Panc1 (cell line): ENCODE results near the gene NUFIP1. TPM values are rescaled to one million over a fixed set of nuclear protein-coding genes. Genes with fewer than 3 reads are reported as not detected.
A peak's percentile ranks its signal among the peaks of the same experiment; 100 is the strongest.

ENCODE experiments used
- ATAC-seq: fragments of 200-7000 bp; cut with Tn5 transposase; 2 replicates; pipeline ENCODE4 v1.9.1; 2020; ENCODE audit warnings: mild to moderate bottlenecking, moderate library complexity
- BruUV-seq: library from RNA; stranded (reverse); fragments of 400-500 nt; replicated peaks from 2 replicates; lab custom pipeline; 2021; lab: Mats Ljungman, UMichigan
- CTCF ChIA-PET: fragments of 300-600 bp; sonication (Branson Sonifier 250); formaldehyde crosslinking; loops from one replicate; lab custom pipeline; 2022; ENCODE audit warnings: antibody characterized with exemption; lab: Charles Lee
- POLR2A ChIA-PET: fragments of 300-600 bp; sonication (Branson Sonifier 250); formaldehyde crosslinking; loops from one replicate; lab custom pipeline; 2022; ENCODE audit warnings: antibody characterized with exemption; lab: Charles Lee
- DNase-seq: peaks from one replicate; pipeline ENCODE4 v3.0.0-alpha.2; 2010; ENCODE audit warnings: low read depth, low spot score
- H3K27ac ChIP-seq: 2 replicates; pipeline ENCODE4 v1.5.1; 2011; ENCODE audit warnings: mild to moderate bottlenecking, low read length, inconsistent platforms
- H3K27me3 ChIP-seq: fragments of 200-500 bp; sonication (Bioruptor generic); 2 replicates; pipeline ENCODE4 v1.6.0; 2014; ENCODE audit warnings: low read length, inconsistent platforms; ENCODE audit not compliant: control insufficient read depth, insufficient read depth
- H3K36me3 ChIP-seq: fragments of 200-500 bp; sonication (Bioruptor generic); 2 replicates; pipeline ENCODE4 v1.5.1; 2014; ENCODE audit warnings: inconsistent platforms, mild to moderate bottlenecking, low read length, moderate library complexity; ENCODE audit not compliant: control insufficient read depth, insufficient read depth
- H3K4me1 ChIP-seq: 2 replicates; pipeline ENCODE4 v1.5.1; 2011; ENCODE audit warnings: inconsistent platforms, mild to moderate bottlenecking, low read length, moderate library complexity; ENCODE audit not compliant: control insufficient read depth, insufficient read depth
- H3K4me3 ChIP-seq, 2 experiments: 2 replicates each; pipeline ENCODE4 v1.5.1; 2011 to 2012; ENCODE audit warnings: low read depth in 2 of 2, low read length in 2 of 2, mild to moderate bottlenecking in 2 of 2, inconsistent platforms in 1 of 2, moderate library complexity in 1 of 2
- H3K9me3 ChIP-seq: fragments of 200-500 bp; sonication (Bioruptor generic); 2 replicates; pipeline ENCODE4 v1.5.1; 2014; ENCODE audit warnings: low read depth, mild to moderate bottlenecking, inconsistent platforms, low read length, moderate library complexity; ENCODE audit not compliant: control insufficient read depth, insufficient read depth
- CTCF ChIP-seq: fragments of 450-650 bp; IDR thresholded peaks from 2 replicates; pipeline ENCODE4 v1.5.1; 2017; ENCODE audit warnings: mild to moderate bottlenecking
- POLR2AphosphoS5 ChIP-seq: IDR thresholded peaks from 2 replicates; pipeline ENCODE4 v1.6.1; 2012; ENCODE audit warnings: mild to moderate bottlenecking, low read depth, low read length, moderate library complexity
- SIN3A ChIP-seq: IDR thresholded peaks from 2 replicates; pipeline ENCODE4 v1.6.1; 2012; ENCODE audit warnings: low read depth, mild to moderate bottlenecking, low read length, moderate library complexity, borderline replicate concordance; ENCODE audit not compliant: insufficient read depth
- TCF7L2 ChIP-seq: IDR thresholded peaks from 2 replicates; pipeline ENCODE4 v1.6.1; 2011; ENCODE audit warnings: mild to moderate bottlenecking, low read depth, low read length, inconsistent platforms
- in situ Hi-C: cut with HindIII; loops from 2 replicates; pipeline ENCODE4 v1.10.0; 2016; ENCODE audit warnings: low sequenced_read_pairs, low pct_unique_long_range_greater_than_20kb
- intact Hi-C: fragments of 100-400 bp; cut with micrococcal nuclease; formaldehyde crosslinking; loops from one replicate; pipeline ENCODE4 v1.10.0; 2022; ENCODE audit not compliant: unreplicated experiment
- total RNA-seq: library from RNA; stranded (reverse); gene quantifications from one replicate; pipeline ENCODE4 v1.2.1, GENCODE V29; 2021; ENCODE audit not compliant: unreplicated experiment
- TF ChIP-seq, protein P1 (sequence below), 2 experiments: IDR thresholded peaks; 2 replicates each; pipeline ENCODE4 v1.6.1; 2011 to 2012; ENCODE audit warnings: low read depth in 2 of 2, control low read depth in 1 of 2, low read length in 1 of 2, mild to moderate bottlenecking in 1 of 2, moderate library complexity in 1 of 2; ENCODE audit not compliant: insufficient read depth in 1 of 2

Gene NUFIP1
- total RNA-seq, 1 experiment from 2014 or later, result 6.6 TPM

GRCh38 chr13:44918326-44919103, 70.8 kb downstream of the NUFIP1 start:
- peak; percentile 82 for DNase-seq

GRCh38 chr13:44917589-44918325, 71.5 kb downstream of the NUFIP1 start:
- peak; percentile 91 for ATAC-seq
- in situ Hi-C loops, result no loop called here
- Histone ChIP-seq H3K9me3 (no peaks in the 10 kb centered on the region), H3K4me3 (peak overlapping the region; percentile 57 to 81), H3K36me3 (no peaks in the 10 kb centered on the region), H3K27me3 (no peaks in the 10 kb centered on the region), H3K27ac (peak overlapping the region; percentile 96), H3K4me1 (no peaks in the 10 kb centered on the region)
- peak; percentile 93 for DNase-seq
- ChIA-PET POLR2A (no interaction called here), CTCF (interaction anchor here (0.6 kb wide), 2 partner anchors 743 to 1916 kb away, joined by 3 to 4 read pairs; no protein-coding TSS in a partner anchor)
- BruUV-seq, result no TSS peak
- intact Hi-C loops, result no loop called here
- TF ChIP-seq TCF7L2 (peak; percentile 76), CTCF (no peak), POLR2AphosphoS5 (0 out of 2 replicates have a peak, but pooled peaks have one; percentile 64)
- TF ChIP-seq, protein P1, sequence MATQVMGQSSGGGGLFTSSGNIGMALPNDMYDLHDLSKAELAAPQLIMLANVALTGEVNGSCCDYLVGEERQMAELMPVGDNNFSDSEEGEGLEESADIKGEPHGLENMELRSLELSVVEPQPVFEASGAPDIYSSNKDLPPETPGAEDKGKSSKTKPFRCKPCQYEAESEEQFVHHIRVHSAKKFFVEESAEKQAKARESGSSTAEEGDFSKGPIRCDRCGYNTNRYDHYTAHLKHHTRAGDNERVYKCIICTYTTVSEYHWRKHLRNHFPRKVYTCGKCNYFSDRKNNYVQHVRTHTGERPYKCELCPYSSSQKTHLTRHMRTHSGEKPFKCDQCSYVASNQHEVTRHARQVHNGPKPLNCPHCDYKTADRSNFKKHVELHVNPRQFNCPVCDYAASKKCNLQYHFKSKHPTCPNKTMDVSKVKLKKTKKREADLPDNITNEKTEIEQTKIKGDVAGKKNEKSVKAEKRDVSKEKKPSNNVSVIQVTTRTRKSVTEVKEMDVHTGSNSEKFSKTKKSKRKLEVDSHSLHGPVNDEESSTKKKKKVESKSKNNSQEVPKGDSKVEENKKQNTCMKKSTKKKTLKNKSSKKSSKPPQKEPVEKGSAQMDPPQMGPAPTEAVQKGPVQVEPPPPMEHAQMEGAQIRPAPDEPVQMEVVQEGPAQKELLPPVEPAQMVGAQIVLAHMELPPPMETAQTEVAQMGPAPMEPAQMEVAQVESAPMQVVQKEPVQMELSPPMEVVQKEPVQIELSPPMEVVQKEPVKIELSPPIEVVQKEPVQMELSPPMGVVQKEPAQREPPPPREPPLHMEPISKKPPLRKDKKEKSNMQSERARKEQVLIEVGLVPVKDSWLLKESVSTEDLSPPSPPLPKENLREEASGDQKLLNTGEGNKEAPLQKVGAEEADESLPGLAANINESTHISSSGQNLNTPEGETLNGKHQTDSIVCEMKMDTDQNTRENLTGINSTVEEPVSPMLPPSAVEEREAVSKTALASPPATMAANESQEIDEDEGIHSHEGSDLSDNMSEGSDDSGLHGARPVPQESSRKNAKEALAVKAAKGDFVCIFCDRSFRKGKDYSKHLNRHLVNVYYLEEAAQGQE (IDR thresholded peaks at IDR 0.05; ENCODE audit: insufficient read depth in 1 of 2, low read depth in 2 of 2, low read length in 1 of 2), result no peak

More at GRCh38 chr13:44918326-44919103, 70.8 kb downstream of the NUFIP1 start:
- H3K36me3 ChIP-seq, result no peaks in the 10 kb centered on the region
- no peaks in the 10 kb centered on the region for H3K4me1 ChIP-seq
- H3K27ac ChIP-seq, result peak overlapping the region; percentile 96
- H3K9me3 ChIP-seq, result no peaks in the 10 kb centered on the region
- POLR2A ChIA-PET, result interaction anchor here (0.6 kb wide), 1 partner anchor 1039 kb away, joined by 7 read pairs; the partner anchor contains the start of genes CCDC122 and LACC1
- peak; percentile 94 for ATAC-seq
- CTCF ChIA-PET, result interaction anchor here (0.6 kb wide), 1 partner anchor 24 kb away, joined by 4 read pairs; no protein-coding TSS in a partner anchor
- peak overlapping the region; percentile 57 to 81 for H3K4me3 ChIP-seq
- in situ Hi-C loops (no loop called here), intact Hi-C loops (no loop called here)
- H3K27me3 ChIP-seq, result no peaks in the 10 kb centered on the region
- TF ChIP-seq, protein P1 (IDR thresholded peaks at IDR 0.05; ENCODE audit: insufficient read depth in 1 of 2, low read depth in 2 of 2, low read length in 1 of 2), result no peak; a peak in 1 of 4 replicates
- TF ChIP-seq POLR2AphosphoS5 (peak; percentile 54; the same call in 1 of the 2 replicates), TCF7L2 (no peak), CTCF (peak; percentile 77), SIN3A (0 out of 2 replicates have a peak, but pooled peaks have one; percentile 38)
- no TSS peak for BruUV-seq
